Adipocyte (in vitro differentiated cells): Measurements from ENCODE around the gene SCT.
"Not testable (repeated sequence)": the region's sequence is repeated elsewhere in the genome, so short reads cannot be mapped to it uniquely, and the experiment has no call there.

Experiments used
- DNase-seq: peaks from one replicate; pipeline ENCODE4 v3.0.0-alpha.2; 2015; ENCODE audit warnings: low read depth
- H3K27me3 ChIP-seq: replicated peaks from 2 replicates; pipeline ENCODE4 v1.7.0; 2013; ENCODE audit warnings: mild to moderate bottlenecking, low read length, moderate library complexity; ENCODE audit not compliant: control insufficient read depth, insufficient read depth
- H3K36me3 ChIP-seq: 2 replicates; pipeline ENCODE4 v1.7.0; 2013; ENCODE audit warnings: low read length, mild to moderate bottlenecking, moderate library complexity; ENCODE audit not compliant: control insufficient read depth, insufficient read depth, severe bottlenecking
- H3K4me1 ChIP-seq: 2 replicates; pipeline ENCODE4 v1.7.0; 2013; ENCODE audit warnings: mild to moderate bottlenecking, low read length, moderate library complexity; ENCODE audit not compliant: control insufficient read depth, insufficient read depth
- H3K4me3 ChIP-seq: 2 replicates; pipeline ENCODE4 v1.7.0; 2013; ENCODE audit warnings: mild to moderate bottlenecking, low read length, moderate library complexity
- H3K9ac ChIP-seq: 2 replicates; pipeline ENCODE4 v1.7.0; 2013; ENCODE audit warnings: mild to moderate bottlenecking, low read length, moderate library complexity
- H3K9me3 ChIP-seq: 2 replicates; pipeline ENCODE4 v1.7.0; 2013; ENCODE audit warnings: mild to moderate bottlenecking, low read length, moderate library complexity; ENCODE audit not compliant: control insufficient read depth

Gene SCT

DNA sequence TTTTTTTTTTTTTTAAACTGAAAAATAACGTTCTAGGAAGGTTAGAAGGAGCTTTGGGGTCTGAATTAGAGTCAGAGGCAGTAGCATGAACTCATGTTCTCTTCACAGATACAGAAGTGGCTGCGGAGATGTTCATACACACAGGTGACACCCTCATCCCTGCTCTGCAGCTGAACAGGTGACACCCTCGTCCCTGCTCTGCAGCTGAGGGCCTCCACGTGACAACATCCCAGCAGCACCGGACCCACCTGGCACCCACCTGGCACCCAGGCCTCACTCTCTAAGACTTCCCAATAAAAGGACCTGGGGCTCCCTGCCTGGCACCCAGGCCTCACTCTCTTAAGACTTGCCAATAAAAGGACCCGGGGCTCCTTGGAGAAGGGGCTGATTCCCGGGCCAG, 29.9 kb upstream of the SCT start:
- H3K9ac ChIP-seq, result no peak overlapping the region
- no peak overlapping the region for H3K4me3 ChIP-seq
- H3K9me3 ChIP-seq, result no peaks in the 10 kb centered on the region

DNA sequence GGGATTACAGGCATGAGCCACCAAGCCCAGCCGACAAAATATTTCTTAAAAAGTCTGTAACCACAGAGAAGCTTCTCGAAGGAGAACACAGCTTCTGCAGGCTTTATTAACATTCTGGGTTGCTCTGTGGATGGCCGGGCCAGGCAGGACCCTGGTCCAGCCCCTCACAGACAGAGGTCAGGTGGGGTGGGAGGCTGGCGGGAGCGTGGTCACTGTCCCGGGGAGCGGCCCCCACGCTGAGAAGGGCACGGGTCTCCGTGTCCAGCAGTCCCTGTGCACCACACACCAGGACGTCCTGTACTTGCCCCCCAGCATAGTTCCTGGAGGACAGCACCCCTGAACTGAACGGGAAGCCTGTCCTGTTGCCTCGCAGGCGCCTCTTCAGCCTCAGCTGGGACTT, 29.4 kb upstream of the SCT start:
- DNase-seq, result no peak
- Histone ChIP-seq H3K27me3 (no peaks in the 10 kb centered on the region), H3K4me1 (no peaks in the 10 kb centered on the region), H3K4me3 (no peak overlapping the region), H3K36me3 (peaks cover 40% of the 10 kb centered on the region), H3K9me3 (no peaks in the 10 kb centered on the region), H3K9ac (no peak overlapping the region)

More for the DNA sequence above, 29.9 kb upstream of the SCT start:
- peaks cover 41% of the 10 kb centered on the region for H3K36me3 ChIP-seq
- no peaks in the 10 kb centered on the region for H3K4me1 ChIP-seq
- DNase-seq, result no peak
- no peaks in the 10 kb centered on the region for H3K27me3 ChIP-seq

DNA sequence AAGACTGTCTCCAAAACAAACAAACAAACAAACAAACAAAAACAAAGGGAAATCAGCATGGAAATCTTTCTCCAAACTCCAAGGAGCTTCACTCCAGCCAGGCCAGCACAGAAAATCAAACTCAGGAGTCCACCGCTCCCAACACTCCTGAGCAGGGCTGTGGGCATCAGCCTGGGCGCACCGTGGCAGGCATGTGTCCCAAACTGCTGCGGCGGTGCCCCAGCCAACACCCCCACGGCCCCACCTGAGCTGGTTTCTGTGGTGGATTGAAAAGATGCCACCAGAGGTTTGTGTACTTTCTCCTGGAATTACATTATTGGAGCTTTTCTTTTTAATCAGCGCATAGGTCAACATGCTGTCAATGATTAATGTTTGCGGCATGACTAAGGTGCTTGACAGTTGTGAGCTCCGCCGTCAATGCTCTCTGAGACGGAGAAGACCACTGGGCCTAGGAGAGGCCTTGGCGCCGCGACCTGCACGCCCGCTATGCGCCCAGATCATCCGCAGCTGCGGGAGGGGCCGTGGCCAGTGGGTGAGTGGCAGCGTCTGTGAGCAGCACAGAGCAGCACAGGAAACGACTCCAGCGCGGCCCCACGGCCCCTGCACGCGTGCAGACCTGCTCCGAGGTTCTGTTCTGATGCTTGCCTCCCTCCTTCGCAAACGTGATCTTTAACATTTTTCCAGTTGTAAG, 28.2 kb upstream of the SCT start:
- Histone ChIP-seq H3K9ac (no peak overlapping the region), H3K4me1 (no peaks in the 10 kb centered on the region), H3K36me3 (peaks cover 37% of the 10 kb centered on the region), H3K9me3 (no peaks in the 10 kb centered on the region), H3K27me3 (no peaks in the 10 kb centered on the region), H3K4me3 (no peak overlapping the region)
- no peak for DNase-seq

DNA sequence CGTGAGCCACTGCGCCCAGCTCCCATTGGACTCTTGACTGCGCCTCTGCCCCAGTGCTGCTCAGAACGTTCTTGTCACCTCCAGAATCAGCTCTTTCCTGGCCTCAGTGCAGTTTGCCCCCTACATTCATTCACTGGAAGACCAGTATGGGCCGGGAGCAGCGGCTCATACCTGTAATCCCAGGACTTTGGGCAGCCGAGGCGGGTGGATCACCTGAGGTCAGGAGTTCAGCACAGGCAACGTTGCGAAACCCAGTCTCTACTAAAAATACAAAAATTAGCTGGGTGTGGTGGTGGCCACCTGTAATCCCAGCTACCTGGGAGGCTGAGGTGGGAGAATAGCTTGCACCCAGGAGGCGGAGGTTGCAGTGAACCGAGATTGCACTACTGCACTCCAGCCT, 27.5 kb upstream of the SCT start:
- H3K4me1 ChIP-seq, H3K9ac ChIP-seq, H3K27me3 ChIP-seq, DNase-seq, H3K4me3 ChIP-seq, H3K9me3 ChIP-seq: not testable (repeated sequence)
- H3K36me3 ChIP-seq, result peaks cover 33% of the 10 kb centered on the region

DNA sequence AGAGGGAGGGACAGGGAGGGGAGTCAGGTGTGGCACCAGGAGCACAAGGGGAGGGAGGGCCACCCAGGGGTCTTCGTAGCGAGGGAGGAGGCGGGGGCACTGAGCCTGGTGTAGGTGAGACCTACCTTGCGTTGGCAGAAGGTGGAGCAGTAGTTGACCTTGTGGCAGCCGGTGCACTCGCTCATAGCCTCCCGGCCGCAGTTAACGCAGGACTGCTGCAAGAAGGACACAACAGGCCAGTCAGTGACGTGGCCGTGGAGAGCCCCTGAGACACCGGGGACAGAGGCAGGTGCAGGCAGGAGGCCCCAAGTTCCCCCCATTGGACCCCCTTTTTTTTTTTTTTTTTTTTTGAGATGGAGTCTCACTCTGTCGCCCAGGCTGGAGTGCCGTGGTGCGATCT, 26.9 kb upstream of the SCT start:
- no peak overlapping the region for H3K9ac ChIP-seq
- H3K4me1 ChIP-seq, result no peaks in the 10 kb centered on the region
- no peaks in the 10 kb centered on the region for H3K27me3 ChIP-seq
- peaks cover 28% of the 10 kb centered on the region for H3K36me3 ChIP-seq
- no peak overlapping the region for H3K4me3 ChIP-seq
- no peak for DNase-seq
- H3K9me3 ChIP-seq, result no peaks in the 10 kb centered on the region

DNA sequence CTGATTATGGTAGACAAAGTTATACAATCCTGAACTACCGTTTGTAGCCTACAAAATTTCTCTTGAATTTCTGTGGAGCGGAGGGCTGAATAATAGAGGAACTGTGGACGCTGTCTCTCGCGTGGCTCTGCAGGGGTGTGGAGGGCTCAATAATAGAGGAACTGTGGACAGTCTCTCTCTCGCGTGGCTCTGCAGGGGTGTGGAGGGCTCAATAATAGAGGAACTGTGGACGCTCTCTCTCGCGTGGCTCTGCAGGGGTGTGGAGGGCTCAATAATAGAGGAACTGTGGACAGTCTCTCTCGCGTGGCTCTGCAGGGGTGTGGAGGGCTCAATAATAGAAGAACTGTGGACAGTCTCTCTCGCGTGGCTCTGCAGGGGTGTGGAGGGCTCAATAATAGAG, 26.2 kb upstream of the SCT start:
- not testable (repeated sequence) for DNase-seq, H3K4me3 ChIP-seq, H3K9ac ChIP-seq, H3K4me1 ChIP-seq, H3K27me3 ChIP-seq, H3K9me3 ChIP-seq
- peaks cover 28% of the 10 kb centered on the region for H3K36me3 ChIP-seq

DNA sequence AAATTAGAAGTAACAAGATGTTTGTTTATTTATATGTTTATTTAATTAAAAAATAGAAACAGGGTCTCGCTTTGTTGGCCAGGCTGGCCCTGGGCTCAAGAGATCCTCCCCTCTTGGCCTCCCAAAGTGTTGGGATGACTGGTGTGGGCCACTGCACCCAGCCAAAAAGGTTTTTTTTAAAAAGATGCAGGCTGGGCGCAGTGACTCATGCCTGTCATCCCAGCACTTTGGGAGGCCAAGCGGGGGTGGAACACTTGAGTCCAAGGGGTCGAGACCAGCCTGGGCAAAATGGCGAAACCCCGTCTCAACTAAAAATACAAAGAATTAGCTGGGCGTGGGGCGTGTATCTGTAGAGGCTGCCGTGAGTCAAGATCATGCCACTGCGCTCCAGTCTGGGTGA, 23.5 kb upstream of the SCT start:
- Histone ChIP-seq H3K4me3 (no peak overlapping the region), H3K9ac (no peak overlapping the region), H3K27me3 (no peaks in the 10 kb centered on the region), H3K4me1 (no peaks in the 10 kb centered on the region), H3K9me3 (no peaks in the 10 kb centered on the region), H3K36me3 (peaks cover 21% of the 10 kb centered on the region)
- no peak for DNase-seq

DNA sequence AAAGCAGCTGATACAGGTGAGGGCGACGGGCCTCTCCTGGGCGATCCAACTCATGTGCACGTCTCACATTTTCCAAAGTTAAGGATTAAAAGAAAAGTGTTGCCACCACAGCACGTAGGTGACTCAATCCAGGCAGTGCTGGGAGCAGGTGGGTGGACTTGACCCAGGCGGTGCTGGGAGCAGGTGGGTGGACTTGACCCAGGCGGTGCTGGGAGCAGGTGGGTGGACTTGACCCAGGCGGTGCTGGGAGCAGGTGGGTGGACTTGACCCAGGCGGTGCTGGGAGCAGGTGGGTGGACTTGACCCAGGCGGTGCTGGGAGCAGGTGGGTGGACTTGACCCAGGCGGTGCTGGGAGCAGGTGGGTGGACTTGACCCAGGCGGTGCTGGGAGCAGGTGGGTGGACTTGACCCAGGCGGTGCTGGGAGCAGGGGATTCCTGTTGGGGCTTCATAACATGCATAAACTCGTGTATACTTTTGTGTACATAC, 20.7 kb upstream of the SCT start:
- H3K4me1 ChIP-seq, H3K27me3 ChIP-seq, H3K9me3 ChIP-seq, H3K9ac ChIP-seq, DNase-seq, H3K4me3 ChIP-seq: not testable (repeated sequence)
- peaks cover 15% of the 10 kb centered on the region for H3K36me3 ChIP-seq

DNA sequence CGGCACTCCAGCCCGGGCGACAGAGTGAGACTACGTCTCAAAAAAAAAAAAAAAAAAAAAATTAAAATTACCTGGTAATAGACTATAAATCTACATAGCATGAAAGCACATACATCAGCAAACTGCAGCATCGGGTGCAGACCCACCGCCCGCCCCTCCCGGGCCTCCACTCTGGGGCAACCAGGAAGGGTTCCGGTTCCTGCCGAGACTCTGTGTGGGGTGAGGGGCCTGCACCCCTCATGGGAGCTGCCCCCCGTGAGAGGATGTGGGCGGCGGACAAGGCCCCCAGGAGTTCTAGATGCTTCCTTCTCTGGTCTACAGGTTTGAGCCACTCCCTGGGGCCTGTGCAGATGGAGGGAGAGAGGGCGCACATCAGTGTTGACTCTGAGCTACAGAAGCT, 19.2 kb upstream of the SCT start:
- H3K9me3 ChIP-seq, result no peaks in the 10 kb centered on the region
- no peak overlapping the region for H3K4me3 ChIP-seq
- no peaks in the 10 kb centered on the region for H3K4me1 ChIP-seq
- no peaks in the 10 kb centered on the region for H3K27me3 ChIP-seq
- peaks cover 12% of the 10 kb centered on the region for H3K36me3 ChIP-seq
- DNase-seq, result no peak
- H3K9ac ChIP-seq, result no peak overlapping the region

DNA sequence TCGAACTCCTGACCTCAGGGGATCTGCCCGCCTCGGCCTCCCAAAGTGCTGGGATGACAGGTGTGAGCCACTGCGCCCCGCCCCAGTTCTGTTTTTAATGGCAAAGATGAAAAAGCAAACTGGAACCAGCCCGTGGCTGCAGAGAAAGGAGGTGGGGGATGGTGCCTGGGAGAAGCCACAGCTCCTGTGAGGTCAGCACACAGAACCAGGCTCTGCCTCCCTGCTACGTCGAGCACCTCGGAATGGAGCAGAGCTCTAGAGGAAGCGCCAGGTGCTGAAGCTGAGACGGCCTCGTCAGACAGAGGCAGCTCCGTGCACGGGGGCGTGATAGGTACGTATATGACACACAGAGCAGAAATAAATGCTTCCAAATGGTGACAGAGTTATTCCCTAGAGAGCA, 18.6 kb upstream of the SCT start:
- no peak for DNase-seq
- no peak overlapping the region for H3K9ac ChIP-seq
- no peaks in the 10 kb centered on the region for H3K27me3 ChIP-seq
- H3K4me1 ChIP-seq, result no peaks in the 10 kb centered on the region
- peaks cover 8% of the 10 kb centered on the region for H3K36me3 ChIP-seq
- no peaks in the 10 kb centered on the region for H3K9me3 ChIP-seq
- H3K4me3 ChIP-seq, result no peak overlapping the region

DNA sequence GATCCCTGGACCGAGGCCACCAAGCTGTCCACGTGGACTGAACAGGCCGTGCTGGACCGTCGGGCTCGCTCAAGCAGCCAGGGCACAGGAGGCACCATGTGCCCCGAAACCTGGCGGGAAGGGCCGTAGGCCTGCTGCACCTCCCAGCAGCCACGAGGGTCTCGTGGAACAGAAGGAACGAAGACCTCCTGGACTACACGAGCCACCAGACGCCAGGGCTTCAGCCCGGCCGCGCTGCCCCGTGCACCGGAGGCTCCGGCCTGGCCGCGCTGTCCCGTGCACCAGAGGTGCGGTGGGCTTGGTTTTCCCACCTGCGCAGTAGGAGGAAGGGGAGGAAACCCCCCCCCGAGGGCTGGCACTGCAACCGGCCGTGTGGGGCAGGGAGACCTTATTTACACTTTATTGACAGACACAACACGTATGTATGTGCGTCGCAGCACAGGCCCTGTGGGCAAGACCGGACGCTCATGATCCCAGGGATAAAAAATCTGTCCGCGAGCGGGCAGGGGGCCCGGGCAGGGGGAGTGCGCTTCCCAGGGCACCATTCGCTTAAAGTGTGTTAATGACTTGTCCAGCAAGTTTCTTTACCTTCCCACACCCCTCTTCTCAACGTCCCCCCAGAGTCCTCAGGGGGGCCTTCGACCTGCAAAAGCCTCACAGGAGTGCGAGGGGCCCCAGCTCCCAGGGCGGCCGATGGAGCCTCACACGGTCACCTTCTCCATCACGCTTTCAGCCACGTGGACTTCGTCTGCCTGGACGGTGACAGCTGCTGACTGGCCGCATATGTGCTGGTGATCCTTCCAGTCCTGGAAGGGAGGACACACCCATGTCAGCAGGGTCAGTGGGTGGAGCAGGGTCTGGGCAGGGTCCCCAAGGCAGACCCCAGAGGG, 17.1 kb upstream of the SCT start:
- H3K4me1 ChIP-seq, result no peaks in the 10 kb centered on the region
- no peak overlapping the region for H3K9ac ChIP-seq
- no peak overlapping the region for H3K4me3 ChIP-seq
- no peak for DNase-seq
- H3K9me3 ChIP-seq, result no peaks in the 10 kb centered on the region
- H3K36me3 ChIP-seq, result peaks cover 8% of the 10 kb centered on the region
- no peaks in the 10 kb centered on the region for H3K27me3 ChIP-seq
